Upper lobe of left lung (tissue), 6 donors: ENCODE measurements around the gene ZBTB38. TPM values are rescaled to one million over a fixed set of nuclear protein-coding genes. Genes with fewer than 3 reads are reported as not detected.
A peak's percentile ranks its signal among the peaks of the same experiment; 100 is the strongest.

Source experiments
- ATAC-seq, 2 donors: fragments of 200-7000 bp; cut with Tn5 transposase; one replicate each; pipeline ENCODE4 v1.9.1; 2022; ENCODE audit warnings: mild to moderate bottlenecking in 2 of 2, moderate library complexity in 2 of 2; ENCODE audit not compliant: low FRiP score in 2 of 2
- DNase-seq, 2 donors: peaks; one replicate each; pipeline ENCODE4 v3.0.0-alpha.2; 2019 to 2020
- H3K27ac ChIP-seq, 4 donors: fragments of 200-600 bp; sonication (generic); one replicate each; pipeline ENCODE4 v1.5.1; 2016 to 2019
- H3K27me3 ChIP-seq, 4 donors: fragments of 200-600 bp; sonication (generic); one replicate each; pipeline ENCODE4 v1.5.1; 2017 to 2019
- H3K36me3 ChIP-seq, 4 donors: fragments of 200-600 bp; sonication (generic); one replicate each; pipeline ENCODE4 v1.5.1; 2016 to 2019
- H3K4me1 ChIP-seq, 4 donors: fragments of 200-600 bp; sonication (generic); one replicate each; pipeline ENCODE4 v1.5.1; 2018 to 2019
- H3K4me3 ChIP-seq, 4 donors: fragments of 200-600 bp; sonication (generic); one replicate each; pipeline ENCODE4 v1.5.1; 2017 to 2019; ENCODE audit warnings: mild to moderate bottlenecking in 2 of 4, moderate library complexity in 1 of 4
- H3K9me3 ChIP-seq, 4 donors: fragments of 200-600 bp; sonication (generic); one replicate each; pipeline ENCODE4 v1.5.1; 2018 to 2019
- CTCF ChIP-seq, 6 experiments: fragments of 450-650 bp in 4 of 6; fragments of 200-600 bp in 2 of 6; sonication (generic) in 2 of 6; IDR thresholded peaks; one replicate each; pipeline ENCODE4 v1.5.1; 2016 to 2019; ENCODE audit warnings: antibody characterized with exemption in 6 of 6
- EP300 ChIP-seq, 4 donors: sonication (generic); formaldehyde crosslinking; IDR thresholded peaks; one replicate each; pipeline ENCODE4 v1.5.1; 2017; ENCODE audit warnings: antibody characterized with exemption in 4 of 4, control low read depth in 2 of 4
- POLR2A ChIP-seq, 4 donors: fragments of 450-650 bp; IDR thresholded peaks; one replicate each; pipeline ENCODE4 v1.5.1; 2016 to 2017; ENCODE audit warnings: antibody characterized with exemption in 4 of 4, mild to moderate bottlenecking in 2 of 4
- POLR2AphosphoS5 ChIP-seq, 2 donors: sonication (generic); formaldehyde crosslinking; IDR thresholded peaks; one replicate each; pipeline ENCODE4 v1.5.1; 2017; ENCODE audit warnings: antibody characterized with exemption in 2 of 2
- whole genome bisulfite sequencing, 2 donors: methylation state at CpG; one replicate each; pipeline ENCODE4 v1.1.5; 2017 to 2018; 5-methylcytosine and 5-hydroxymethylcytosine counted together
- total RNA-seq, 6 donors: library from RNA; depleted of rRNA in 4 of 6; stranded (reverse); fragments of >200 nt in 4 of 6; gene quantifications; one replicate each; pipeline versions ENCODE4 v1.1.0 to v1.2.1, GENCODE V29; 2016 to 2021
- donor health status: DM: no; HTN: no; CAD: no; lungs with moderate emphysema.
- donor health status: DM: no; HTN: yes; CAD: no; lungs with severe emphysema.

Gene ZBTB38
- total RNA-seq, 6 donors from 2014 or later, result 80.2 to 146 (median 91.8) TPM

GRCh38 chr3:141353652-141354495 is 14.4 kb upstream of the ZBTB38 start:
- ATAC-seq (no peak), DNase-seq (no peak)
- H3K27ac ChIP-seq, result no peak overlapping the region
- TF ChIP-seq EP300 (IDR thresholded peaks at IDR 0.05) (no peak), POLR2A (IDR thresholded peaks at IDR 0.05) (no peak), CTCF (IDR thresholded peaks at IDR 0.05) (no peak), POLR2AphosphoS5 (IDR thresholded peaks at IDR 0.05) (no peak)
- WGBS, 2 donors, result 86 to 90% methylated on average over 5 to 6 of the region's 6 CpGs
- H3K4me3 ChIP-seq, result no peak overlapping the region
- H3K36me3 ChIP-seq, result no peaks in the 10 kb centered on the region
- H3K27me3 ChIP-seq, result no peaks in the 10 kb centered on the region
- no peaks in the 10 kb centered on the region for H3K4me1 ChIP-seq
- H3K9me3 ChIP-seq, result no peaks in the 10 kb centered on the region

- ATAC-seq, result no peak
Observed at GRCh38 chr3:141354517-141354916, 13.8 kb upstream of the ZBTB38 start.

GRCh38 chr3:141355242-141355641 is 13.1 kb upstream of the ZBTB38 start:
- ATAC-seq (no peak), DNase-seq (no peak)
- Histone ChIP-seq H3K4me3 (no peak overlapping the region), H3K27me3 (no peaks in the 10 kb centered on the region), H3K9me3 (no peaks in the 10 kb centered on the region), H3K27ac (no peak overlapping the region), H3K36me3 (no peaks in the 10 kb centered on the region), H3K4me1 (no peaks in the 10 kb centered on the region)
- no peak for TF ChIP-seq EP300 (IDR thresholded peaks at IDR 0.05)
- no peak for TF ChIP-seq POLR2AphosphoS5 (IDR thresholded peaks at IDR 0.05)
- TF ChIP-seq POLR2A (IDR thresholded peaks at IDR 0.05), result no peak
- 82 to 92% methylated on average over 4 to 6 of the region's 6 CpGs for WGBS, 2 donors

More at GRCh38 chr3:141354517-141354916, 13.8 kb upstream of the ZBTB38 start:
- no peak for DNase-seq
- no peak overlapping the region for H3K27ac ChIP-seq
- H3K9me3 ChIP-seq, result no peaks in the 10 kb centered on the region
- H3K4me1 ChIP-seq, result no peaks in the 10 kb centered on the region
- TF ChIP-seq CTCF (IDR thresholded peaks at IDR 0.05) (no peak), POLR2AphosphoS5 (IDR thresholded peaks at IDR 0.05) (no peak)
- no peaks in the 10 kb centered on the region for H3K36me3 ChIP-seq
- 94 to 100% methylated on average over 3 of the region's 3 CpGs for WGBS, 2 donors
- no peaks in the 10 kb centered on the region for H3K27me3 ChIP-seq
- no peak overlapping the region for H3K4me3 ChIP-seq

- H3K27ac ChIP-seq, result no peak overlapping the region
- no peak for DNase-seq
- TF ChIP-seq POLR2A (IDR thresholded peaks at IDR 0.05) (no peak), EP300 (IDR thresholded peaks at IDR 0.05) (no peak), POLR2AphosphoS5 (IDR thresholded peaks at IDR 0.05) (no peak), CTCF (IDR thresholded peaks at IDR 0.05) (no peak)
- 71 to 78% methylated on average over 4 of the region's 4 CpGs for WGBS, 2 donors
- no peaks in the 10 kb centered on the region for H3K27me3 ChIP-seq
- no peaks in the 10 kb centered on the region for H3K36me3 ChIP-seq
- no peak overlapping the region for H3K4me3 ChIP-seq
- ATAC-seq, result no peak
- peaks cover 0 to 4% (median 2%) of the 10 kb centered on the region in 4 donors for H3K4me1 ChIP-seq
- H3K9me3 ChIP-seq, result no peaks in the 10 kb centered on the region
Observed at GRCh38 chr3:141356046-141356445, 12.3 kb upstream of the ZBTB38 start.

- H3K36me3 ChIP-seq, result no peaks in the 10 kb centered on the region
- H3K4me3 ChIP-seq, result peak overlapping the region in 2 of 4 donors; percentile 6 to 12
- DNase-seq (no peak), ATAC-seq (peak; percentile 87 to 88)
- H3K27me3 ChIP-seq, result no peaks in the 10 kb centered on the region
- H3K27ac ChIP-seq, result peak overlapping the region in 3 of 4 donors; percentile 23 to 69 (median 61)
- TF ChIP-seq POLR2AphosphoS5 (IDR thresholded peaks at IDR 0.05) (peak in 1 of 2 donors; percentile 54), POLR2A (IDR thresholded peaks at IDR 0.05) (no peak), EP300 (IDR thresholded peaks at IDR 0.05) (peak in 2 of 4 donors; percentile 14 to 32), CTCF (IDR thresholded peaks at IDR 0.05) (peak; percentile 63 to 88 (median 82))
- 19 to 21% methylated on average over 6 of the region's 6 CpGs for WGBS, 2 donors
- H3K9me3 ChIP-seq, result no peaks in the 10 kb centered on the region
- peaks cover 3 to 14% (median 10%) of the 10 kb centered on the region in 4 donors for H3K4me1 ChIP-seq
Observed at GRCh38 chr3:141360888-141361598, 7.3 kb upstream of the ZBTB38 start.
